ENCODE data around the gene SLC22A23.

- TF ChIP-seq CTCF (IDR thresholded peaks at IDR 0.05) (no peak), POLR2AphosphoS5 (IDR thresholded peaks at IDR 0.05) (no peak)
Observed at GRCh38 chr6:3440911-3441310, 15.9 kb downstream of the SLC22A23 start.
